GM10847 (cell line): Measurements from ENCODE around the gene CACNG4.

Experiments used
- POLR2A ChIP-seq: IDR thresholded peaks from 2 replicates; pipeline ENCODE4 v1.6.1; 2011; ENCODE audit not compliant: insufficient read length; ENCODE audit errors: extremely low read depth

Gene CACNG4

DNA sequence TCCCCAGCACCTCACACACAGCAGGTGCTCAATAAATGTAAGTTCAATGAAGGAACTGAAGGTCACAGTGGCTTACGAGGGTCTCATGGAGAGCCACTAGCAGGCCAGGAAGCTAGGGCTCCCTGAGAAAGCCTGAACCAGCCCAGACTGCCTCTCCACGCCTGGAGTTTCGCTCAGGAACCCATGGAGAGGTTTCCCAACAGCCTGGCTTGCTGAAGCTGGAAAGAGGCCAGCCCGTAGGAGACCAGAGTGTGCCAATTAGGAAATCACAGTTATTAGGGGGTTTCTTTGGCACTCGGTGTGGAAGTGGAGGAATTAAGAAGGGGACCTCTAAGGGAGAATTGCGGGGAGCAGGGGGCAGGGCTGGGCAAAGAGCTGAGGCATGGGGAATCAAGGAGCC, 43.6 kb downstream of the CACNG4 start:
- TF ChIP-seq POLR2A = no peak

DNA sequence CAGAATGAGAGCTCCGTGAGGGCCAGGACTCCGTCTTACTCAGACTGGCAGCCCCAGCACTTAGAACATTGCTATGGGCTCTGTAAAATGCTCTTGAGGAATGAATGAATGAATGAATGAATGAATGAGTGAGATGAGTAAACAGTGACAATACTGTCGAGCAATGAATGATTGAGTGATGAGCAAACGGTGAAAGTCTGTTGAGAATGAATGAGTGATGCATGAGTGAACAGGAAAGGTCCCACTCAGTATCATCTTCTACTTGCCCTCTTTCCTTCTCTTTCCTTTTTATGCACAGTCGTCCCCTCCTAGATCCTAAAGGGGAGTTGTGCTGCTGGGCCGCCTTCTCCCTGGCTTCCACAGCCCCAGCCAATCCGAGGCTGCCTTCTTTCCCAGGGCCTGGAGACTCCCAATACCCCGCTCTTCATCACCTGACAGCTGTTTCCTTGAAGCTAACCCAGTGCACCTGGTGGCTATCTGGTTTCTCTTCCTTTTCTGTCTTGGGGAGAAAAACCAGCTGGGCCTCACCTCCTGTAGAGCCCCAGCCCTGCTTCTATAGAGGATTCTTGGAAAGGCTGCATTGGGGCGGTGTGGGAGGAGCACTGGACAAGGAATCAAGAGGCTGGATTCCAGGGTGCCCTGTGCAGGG, 47.1 kb downstream of the CACNG4 start:
- TF ChIP-seq POLR2A = no peak

DNA sequence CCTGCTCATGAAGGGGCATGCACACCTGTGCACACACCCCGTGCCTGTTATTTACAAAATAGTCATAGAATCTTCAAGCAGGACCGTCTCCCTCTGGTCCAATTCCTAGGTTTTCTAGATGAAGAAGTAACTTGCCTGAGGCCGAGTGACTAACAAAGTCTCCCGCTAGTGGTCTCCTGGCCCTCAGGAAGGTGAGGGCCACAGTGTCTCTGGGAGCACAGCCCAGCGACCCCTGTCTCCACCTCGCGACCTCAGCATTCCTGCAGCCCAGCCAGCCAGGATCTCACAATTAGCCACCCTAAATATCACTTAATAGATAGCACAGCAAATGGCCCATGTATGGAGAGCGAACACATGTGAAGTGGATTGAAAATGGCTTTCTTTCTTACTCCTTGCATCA, 49.4 kb downstream of the CACNG4 start:
- TF ChIP-seq POLR2A = no peak

DNA sequence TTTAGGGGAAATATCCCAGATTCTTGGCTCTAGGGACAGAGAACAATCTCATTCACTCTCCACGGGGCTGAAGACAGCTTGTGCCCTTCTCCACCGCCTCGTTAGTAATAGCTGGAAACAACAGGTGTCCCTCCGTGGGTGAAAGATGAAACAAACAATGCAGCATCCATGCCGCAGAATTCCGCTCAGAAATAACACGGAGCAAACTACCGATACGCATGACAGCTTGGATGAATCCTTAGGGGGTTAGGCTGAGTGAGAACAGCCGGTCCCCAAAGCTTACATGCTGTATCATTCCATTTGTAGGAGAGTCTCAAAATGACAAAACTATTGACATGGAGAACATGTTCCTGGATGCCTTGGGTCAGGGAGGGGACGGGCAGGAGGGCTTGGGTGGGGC, 50.5 kb downstream of the CACNG4 start:
- TF ChIP-seq POLR2A = no peak

DNA sequence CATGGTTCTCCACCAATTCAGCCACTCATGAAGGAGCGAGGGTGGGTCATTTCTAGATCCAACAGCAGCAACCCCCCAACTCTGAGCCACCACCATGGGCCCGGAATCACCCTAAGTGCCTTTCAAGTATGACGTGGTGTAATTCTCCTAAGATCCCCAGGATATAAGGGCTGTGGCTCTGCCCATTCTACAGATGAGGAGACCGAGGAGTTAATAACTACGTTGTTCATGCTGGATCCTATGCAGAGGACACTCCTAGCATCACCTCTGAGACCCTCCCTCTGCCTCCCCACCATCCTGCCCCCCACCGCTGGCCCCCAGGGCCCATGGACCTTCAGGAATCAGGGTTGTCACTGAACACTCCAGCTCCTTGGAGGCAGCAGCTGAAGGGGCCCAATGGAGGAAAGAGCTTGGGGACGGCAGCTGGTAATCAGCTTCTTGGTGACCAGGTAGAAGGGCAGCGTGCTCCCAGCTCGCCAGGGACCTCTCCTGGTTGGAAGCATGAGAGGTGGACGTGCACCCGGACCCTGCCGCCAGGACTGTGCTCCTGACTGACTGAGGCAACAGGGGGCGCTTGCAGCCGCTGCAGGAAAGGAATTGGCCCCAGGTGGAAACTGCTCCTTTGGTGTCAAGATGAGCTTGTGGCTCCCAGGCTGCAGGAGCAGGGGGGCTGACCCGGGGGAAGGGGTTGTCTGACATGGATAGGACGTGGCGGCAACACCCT, 51.7 kb downstream of the CACNG4 start:
- TF ChIP-seq POLR2A = no peak

DNA sequence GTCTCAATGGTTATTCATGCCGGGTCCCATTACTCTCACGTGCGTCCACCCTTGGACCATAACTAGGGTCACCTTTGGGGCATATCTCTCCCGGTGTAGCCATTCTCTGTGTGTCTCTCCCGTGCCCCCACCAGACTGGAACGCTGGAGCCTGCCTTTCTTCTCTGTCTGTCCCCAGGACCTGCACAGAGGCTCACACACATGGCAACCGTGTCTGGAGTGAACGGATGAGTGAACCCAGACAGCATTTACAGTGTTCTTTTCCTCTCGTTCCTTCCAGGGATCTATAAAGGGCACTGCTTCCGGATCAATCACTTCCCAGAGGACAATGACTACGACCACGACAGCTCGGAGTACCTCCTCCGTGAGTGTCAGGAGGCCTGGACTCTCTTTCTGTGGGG, 53.4 kb downstream of the CACNG4 start:
- no peak for TF ChIP-seq POLR2A

DNA sequence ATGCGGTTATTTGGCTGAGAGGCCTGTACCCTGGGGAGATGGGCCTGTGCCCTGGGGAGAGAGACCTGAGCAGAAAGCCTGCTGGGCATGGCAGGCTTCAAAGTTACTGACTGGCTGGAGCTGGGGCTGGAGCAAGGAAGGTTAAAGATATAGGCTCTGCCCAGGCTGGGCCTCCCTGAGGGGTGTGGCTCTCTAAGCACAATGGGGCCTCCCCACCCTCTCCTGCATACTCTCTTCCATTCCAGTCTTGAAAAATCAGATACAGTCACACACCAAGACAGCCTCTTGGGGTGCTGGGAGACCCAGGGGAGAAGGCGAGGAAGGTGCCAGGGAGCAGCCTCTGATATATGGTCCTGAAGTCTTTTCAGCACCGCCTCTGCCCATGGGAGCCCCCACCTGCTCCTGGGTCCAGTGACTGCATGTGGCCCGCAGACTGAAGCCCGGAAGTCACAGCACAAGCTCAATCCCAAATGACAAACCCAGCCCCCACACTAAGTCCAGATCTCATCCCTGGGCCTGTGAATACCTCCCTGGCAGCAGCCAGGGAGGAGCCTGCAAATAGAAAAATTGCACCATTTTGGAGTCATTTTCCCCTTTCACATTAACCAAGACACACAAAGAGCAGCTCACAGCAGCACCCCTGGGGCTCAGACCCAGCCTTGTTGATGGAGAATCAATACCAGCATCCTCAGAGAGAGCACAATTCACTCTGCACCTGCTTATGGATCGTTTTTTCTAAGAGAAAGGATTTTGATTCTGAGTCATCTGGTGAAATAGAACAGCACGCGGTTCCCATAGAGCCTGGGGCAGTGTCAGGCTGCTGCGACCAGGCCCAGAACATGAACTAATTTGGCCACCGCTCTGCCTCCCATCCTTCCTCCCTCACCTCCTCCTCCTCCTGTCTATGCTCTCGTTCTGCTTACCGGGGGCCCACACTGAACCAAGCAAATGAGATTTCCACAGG, 54.2 kb downstream of the CACNG4 start:
- TF ChIP-seq POLR2A = no peak

DNA sequence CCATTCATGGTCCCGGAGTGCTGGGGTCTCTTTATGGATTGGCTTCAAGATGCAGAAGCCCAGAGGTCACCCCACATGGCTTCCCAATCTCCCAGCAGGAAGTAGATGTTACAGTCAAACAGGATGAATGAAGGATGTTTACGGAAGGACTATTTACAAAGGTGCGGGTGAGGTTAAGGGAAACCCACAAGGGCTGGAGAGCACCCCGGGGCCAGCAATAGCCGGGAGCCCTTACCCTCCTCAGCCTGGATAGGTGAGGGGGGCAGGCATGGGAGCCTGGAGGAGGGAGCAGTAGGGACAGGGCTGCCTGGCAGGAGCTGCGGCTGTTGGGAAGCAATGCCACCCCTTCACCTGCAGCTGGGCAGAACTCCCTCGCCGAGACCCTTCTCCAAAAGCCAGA, 55.3 kb downstream of the CACNG4 start:
- no peak for TF ChIP-seq POLR2A

DNA sequence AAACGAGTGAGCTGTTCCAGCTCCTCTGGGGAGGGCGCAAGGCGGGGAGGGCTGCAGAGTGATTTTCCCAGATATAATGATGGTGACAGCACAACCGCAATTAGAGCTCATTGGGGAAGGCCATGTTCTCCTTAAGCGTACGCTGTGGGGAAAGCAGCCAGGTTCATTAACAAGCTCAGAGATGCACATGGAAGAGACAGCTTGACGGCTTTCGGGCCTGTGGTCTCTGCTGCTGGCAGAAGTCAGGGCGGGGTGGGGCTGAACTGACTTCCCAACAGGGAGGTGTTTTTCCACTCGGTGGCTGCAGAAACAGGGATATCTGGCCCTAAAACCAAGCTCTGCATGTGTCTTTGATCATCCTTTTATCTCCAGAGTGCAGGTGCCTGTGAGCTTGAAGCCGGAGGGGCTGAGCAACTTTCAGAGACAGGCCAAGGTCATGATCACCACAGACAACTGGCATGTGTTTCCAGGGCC, 55.8 kb downstream of the CACNG4 start:
- TF ChIP-seq POLR2A = no peak

DNA sequence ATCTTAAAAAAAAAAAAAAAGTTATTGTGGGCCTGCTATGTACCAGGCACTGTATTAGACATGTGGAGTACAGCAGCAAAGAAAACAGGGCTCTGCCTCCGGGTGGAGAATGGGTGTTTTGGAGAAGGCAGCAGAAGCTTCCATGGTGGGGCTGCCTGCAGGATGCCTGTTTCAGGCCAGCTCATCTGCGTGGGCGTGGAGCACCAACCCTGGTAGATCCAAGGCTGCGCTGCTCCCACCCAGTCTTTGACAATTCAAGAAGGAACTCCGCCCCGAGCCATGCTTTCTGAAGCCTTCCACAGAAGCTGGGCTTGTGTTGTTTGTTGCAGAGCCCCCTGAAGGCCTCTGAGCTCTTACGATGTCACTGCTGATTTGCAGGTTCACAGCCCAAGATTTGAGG, 56.7 kb downstream of the CACNG4 start:
- no peak for TF ChIP-seq POLR2A

DNA sequence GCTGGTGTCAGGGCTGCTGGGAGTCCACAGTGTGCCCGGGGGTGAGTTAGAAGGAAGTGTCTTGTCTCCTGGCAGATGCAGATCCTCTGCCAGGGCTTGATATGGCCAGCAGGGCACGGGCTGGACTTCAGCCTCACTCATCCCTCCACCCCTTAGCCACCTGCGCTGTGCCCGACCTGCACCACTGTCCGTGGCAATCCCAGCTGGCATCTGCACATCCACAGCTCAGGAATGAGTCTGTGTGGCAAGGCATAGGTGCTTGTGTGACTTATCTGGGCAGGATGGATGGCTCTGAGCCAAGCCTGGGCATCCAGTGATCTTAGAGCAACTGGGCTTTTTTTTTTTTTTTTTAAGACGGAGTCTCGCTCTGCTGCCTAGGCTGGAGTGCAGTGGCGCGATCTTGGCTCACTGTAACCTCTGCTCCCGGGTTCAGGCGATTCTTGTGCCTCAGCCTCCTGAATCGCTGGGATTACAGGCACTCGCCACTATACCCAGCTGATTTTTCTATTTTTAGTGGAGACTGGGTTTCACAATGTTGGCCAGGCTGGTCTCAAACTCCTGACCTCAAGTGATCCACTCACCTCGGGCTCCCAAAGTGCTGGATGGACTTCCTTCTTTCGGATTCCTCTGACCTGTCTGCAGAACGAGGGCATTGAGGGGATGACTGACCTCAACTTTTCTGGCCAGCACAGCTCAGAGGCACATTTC, 57.4 kb downstream of the CACNG4 start:
- no peak for TF ChIP-seq POLR2A

DNA sequence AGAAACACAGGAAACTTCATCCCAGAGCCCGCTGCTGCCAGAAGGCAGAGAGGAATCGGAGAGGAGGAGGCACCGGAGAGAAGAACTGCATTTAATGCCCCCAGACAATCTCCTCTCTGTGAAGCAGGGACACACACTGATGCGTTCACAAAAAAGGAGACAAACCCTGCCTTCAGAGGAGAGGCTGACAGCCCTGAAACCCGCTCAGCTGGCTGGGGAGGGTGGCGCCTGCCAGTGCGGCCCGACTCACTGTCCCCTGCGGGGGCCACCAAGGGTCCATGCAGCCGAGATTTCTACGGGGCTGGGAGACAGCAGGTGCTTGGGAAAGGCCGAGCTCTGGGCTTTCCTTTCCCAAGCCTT, 57.9 kb downstream of the CACNG4 start:
- TF ChIP-seq POLR2A = no peak

DNA sequence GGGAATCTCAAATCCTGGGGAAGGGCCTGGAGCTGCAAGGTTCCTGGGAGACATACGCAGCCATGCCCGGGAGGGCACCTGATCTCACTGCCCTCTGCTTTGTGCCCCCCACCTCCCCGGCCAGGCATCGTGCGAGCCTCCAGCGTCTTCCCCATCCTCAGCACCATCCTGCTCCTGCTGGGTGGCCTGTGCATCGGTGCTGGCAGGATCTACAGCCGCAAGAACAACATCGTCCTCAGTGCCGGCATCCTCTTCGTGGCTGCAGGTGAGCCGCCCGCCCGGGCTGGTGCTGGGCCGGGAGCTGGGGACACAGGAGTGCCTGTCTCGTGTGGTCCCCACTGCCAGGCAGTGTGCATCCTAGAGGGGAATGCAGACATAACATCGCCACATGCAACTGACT, 60.2 kb downstream of the CACNG4 start:
- no peak for TF ChIP-seq POLR2A

DNA sequence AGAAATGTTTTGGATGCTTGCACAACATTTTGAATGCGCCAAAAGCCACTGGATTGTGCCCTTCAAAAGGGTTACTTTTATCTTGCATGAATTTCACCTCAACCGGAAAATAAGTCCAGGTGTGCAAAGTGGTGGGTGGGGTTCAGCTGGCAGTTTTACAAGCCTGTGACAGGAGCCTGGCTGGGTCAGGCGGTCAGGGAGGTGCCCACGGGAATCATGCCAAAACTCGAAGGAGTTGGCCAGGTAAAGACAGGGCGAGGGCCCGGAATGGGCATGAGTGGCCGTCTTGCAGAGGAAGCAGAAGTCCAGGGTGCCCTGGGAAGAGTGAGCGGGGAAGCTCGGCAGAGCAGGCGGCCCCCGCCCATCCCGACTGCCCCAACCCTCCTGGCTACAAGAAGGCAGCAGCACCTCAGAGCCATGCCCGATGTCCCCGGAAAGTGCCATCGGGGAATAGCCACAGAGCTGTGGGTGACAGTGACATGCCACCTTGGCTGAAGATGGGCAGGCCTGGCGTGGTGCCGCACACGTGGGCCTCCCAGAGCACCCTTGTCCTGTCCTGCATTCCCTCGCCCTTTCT, 60.8 kb downstream of the CACNG4 start:
- no peak for TF ChIP-seq POLR2A

DNA sequence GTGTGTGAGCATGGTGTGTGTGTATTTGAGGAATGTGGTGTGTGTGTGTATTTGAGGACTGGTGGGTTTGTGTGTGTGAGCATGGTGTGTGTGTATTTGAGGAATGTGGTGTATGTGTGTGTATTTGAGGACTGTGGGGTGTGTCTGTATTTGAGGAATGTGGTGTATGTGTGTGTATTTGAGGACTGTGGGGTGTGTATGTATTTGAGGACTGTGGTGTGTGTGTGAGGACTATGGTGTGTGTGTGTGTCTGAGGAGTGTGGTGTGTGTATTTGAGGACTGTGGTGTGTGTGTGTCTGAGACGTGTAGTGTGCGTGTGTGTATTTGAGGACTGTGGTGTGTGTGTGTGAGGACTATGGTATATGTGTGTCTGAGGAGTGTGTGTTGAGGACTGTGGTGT, 61.8 kb downstream of the CACNG4 start:
- no peak for TF ChIP-seq POLR2A
